ENCODE data around the gene TRABD2B.

The TRABD2B gene

DNA sequence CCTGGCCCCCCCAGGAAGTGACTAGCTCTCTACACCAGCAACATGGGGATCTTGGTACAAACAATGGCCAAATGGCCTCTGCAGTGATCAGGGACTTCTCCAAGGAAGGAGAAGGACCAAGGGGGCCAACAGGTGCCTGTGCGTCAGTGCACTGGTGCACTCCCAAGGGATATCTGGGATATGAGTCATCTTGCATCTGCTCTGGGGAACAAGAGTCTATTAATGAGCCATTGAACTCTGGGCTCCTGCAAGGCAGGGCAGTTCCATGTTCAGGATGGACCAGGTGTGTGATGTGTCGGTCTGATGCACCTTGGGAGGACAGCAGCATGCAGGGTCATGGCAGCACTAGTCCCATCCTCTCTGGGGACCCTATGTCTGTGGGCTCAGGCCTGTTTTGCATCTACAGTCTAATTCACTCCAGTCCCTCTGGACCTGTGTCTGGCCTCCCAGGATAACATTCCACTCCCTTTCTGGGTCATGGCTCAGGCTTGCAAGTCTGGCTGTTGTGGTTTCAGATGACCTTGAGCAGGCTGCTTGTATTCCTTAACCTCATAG, 125.3 kb downstream of the TRABD2B start:
- DNase-seq = no peak

DNA sequence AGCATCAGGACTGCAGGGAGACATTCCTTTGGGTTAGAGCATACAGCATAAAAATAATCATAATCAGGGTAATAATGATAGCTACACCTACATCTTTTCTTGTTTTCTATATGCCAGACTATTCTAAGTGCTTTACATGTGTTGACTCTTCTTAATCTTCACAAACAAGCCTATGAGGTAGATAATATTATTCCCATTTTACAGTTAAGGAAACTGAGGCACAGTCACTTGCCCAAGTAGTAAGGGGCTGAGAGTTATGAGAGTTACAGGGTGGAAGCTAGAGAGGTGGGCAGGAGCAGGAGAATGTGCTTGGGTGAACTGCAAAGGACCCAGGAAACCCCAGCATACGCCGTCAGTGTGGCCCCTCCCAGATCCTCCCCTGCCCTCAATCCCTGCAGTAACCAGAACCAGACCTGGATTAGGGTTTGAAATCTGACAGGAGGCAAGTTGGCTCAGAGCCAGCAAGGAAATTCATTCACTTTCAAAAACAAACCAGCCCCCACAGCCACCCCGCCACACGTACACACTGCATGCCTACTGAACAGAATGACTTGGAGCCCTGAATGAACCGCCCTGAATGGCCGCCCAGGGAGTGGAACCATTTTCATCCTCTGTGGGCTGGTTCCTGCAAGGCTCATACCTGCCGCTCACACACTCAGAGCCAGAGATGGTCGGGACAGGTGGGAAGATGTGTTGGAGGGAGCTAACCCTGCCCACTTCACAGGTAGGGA, 126.1 kb downstream of the TRABD2B start:
- DNase-seq = no peak

DNA sequence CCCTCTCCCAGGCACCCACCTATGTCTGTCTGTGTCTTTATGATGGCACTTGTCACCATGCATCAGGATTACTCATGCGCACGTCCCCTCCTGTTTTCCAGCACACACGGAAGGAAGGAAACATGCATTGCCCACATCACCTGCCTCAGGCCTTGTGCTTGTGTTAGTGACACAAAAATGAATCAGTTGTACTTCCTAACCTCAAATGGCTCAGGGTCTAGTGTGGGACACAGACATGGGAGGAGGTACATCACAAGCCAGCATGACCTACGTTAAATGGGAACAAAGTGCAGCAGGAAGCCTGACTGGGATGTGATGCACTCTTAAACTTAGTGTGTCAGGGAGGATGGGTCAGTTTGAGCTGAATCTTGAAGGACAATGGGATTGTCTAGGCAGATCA, 126.7 kb downstream of the TRABD2B start:
- no peak for DNase-seq

DNA sequence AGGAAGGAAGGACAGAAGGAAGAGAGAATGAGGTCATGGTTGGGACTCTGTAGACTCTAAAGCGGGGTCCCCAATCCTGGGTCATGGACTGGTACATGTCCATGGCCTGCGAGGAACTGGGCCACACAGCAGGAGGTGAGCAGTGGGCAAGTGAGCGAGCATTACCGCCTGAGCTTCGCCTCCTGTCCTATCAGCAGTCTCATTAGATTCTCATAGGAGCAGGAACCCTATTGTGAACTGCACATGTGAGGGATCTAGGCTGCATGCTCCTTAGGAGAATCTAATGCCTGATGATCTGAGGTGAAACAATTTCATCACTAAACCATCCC, 128.9 kb downstream of the TRABD2B start:
- no peak for DNase-seq

DNA sequence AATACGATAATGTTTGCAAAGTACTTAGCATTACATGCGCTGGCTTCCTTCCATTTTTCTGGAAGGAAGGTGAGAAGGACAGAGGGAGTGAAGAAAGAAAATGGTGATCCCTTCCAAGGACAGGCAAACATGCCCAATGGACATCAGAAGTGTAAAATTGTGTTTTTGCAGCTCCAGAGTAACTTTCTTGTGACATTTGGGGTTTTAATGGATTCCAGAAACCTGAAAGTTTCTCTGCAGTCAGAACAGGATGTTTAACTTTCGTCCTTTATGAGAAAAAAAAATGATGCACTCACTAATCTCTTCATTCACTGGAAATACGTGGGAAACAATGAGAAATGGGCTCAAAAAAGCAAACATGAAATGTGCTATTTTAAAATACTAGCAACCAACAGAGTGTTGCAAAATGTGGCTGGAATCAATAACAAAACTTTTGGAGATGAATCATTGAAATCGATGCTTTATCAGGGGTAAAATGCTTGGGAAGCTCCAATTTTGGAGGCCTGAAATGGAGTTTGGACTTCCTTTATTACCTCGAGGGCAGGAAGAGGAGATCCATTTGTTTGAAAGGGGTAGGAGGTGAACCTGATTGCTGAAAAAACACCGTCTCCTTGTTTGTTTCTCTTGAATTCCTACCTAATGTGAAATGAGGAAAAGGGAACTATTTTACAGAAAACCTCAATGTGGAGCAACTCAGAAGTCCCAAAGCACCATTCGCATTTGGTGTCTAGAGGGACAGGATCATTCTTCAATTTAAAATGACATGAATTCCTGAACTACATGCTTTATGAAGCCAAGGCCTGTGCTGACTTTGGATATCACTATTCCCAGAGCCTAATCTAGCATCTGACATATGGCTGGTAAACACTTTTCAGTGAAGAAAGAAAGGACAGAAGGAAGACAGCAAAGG, 129.5 kb downstream of the TRABD2B start:
- no peak for DNase-seq

DNA sequence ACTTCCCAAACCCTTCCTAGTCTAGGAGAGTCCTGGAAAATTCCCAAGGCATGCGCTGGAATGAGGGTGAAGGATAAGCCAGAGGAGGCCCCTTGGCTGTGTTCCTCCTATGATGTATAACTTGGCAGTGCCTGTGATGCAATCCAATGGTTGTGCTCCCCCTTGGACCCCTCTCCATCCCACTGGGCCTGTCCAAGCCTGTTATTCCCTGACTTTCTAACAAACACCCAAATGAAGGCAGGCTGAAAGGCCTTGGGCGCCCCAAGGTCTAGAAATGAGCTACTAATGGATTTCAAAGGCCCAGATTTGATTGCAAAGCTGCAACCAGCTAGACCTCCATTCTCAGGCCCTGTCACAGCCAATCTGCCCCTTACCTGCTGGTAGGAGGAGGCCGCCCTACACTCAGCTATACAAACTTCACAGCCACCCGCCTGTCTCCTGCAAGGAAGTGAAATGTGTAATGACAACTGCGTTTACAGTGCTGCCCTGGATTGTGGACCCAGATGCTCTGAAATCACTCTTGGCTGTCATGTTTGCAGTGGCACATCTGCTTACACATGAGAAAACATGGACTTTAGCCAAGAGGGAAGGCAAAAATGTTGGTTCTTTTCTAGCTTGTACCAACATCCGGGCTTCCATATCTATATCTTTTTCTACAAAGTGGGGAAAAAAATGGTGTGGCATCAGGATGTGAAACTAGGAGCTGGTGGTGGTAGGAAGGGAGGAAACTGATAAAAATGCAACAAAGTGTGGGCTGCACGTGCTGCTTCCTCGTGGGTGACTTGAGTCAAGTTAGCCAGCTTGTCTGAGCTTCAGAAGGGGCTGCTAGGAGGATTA, 130.4 kb downstream of the TRABD2B start:
- no peak for DNase-seq

DNA sequence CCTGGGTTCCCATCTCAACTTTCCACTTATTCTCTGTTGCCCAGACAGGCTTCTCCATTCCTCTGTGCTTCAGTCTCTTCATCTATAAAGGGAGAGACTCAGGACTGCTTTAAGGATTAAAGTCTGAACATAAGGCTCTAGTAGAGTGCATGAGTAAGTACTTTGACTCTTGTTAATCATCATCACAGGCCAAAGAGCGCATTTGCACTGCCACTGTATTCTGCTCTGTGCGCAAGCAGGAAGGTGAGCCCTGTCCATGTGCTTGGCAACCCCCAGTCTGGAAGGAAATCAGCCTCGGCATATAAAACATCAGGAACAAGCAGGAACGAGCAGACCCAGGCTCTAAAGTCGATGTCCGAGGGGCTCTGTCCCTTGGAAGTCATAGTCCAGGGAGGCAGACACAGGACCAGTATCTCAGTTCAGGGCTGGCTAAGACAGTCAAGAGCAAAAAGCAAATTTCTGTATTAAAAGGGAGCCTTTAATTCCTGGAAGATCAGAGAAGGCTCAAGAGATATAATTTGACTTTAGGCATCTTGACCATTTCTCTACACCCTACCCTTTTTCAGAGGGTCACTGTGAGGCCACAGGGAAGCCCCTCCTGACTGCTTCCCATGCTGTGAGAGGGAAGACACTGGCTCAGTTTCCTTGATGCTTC, 131.2 kb downstream of the TRABD2B start:
- DNase-seq = no peak

DNA sequence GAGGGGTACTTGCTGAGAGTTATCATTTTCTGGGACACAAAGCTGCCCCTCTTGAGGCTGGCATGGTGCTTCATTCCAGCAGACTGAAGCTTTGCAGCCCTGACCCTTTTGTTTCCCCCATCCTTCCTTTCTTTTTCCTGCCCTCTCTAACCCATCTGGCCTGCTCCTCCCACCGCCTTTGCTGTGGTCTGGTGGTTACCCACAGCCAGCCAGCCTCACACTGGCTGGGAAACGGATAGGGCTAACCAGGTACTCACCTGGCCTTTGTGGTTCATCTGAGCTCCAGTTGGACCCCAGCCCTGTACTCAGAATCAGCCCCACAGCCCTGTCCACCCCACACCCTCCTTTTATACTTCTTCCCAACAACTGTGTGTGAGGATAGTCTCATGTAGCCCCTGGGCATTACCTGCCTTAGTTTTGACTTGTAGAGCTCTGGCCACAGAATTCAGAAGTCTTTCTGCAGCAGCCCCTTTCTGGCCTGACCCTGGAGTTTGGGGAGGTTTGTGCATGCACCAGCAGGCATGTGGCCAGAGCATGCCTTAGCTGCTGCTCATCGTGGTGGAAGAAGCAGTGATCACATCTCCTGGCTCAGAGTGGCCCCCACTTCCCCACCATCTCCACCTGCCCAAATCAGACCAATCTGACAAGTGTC, 138.0 kb downstream of the TRABD2B start:
- no peak for DNase-seq

DNA sequence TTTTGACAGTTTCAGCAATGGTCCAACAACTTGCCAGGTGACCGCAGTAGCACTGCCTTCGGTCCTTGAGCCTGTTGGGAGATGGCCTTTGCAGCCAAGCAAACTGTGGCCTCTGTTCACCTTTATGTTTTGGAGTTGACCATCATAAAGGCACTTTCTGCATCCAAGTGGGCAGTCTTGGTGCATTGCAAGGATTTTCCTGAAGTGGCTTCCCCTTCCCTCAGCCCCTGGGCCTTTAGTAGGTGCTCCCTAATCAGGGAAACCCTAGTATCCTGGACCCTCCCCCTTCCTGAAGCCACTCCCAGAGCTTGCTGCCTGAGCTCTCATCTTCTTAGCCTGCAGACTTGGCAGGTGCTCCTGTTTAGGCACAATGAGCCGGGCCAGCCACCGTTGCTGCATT, 140.2 kb downstream of the TRABD2B start:
- DNase-seq = no peak

DNA sequence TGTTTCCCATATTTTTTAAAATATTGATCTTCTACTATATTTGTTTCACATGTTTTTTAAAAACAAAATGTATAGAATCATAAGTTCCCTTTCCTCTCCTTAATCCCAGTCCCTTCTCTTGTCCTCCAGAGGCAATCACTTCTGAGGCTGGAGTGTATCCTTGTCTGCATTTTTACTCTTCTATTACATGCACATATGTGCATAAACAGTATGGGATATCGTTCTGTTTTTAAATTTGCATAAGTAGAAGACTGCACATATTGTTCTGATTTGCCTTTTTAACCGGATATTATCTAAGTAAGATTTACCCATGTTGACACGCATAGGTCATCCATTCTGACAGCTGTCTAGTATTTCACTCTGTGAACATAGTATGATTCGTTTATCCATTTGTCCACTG, 142.0 kb downstream of the TRABD2B start:
- DNase-seq = no peak

DNA sequence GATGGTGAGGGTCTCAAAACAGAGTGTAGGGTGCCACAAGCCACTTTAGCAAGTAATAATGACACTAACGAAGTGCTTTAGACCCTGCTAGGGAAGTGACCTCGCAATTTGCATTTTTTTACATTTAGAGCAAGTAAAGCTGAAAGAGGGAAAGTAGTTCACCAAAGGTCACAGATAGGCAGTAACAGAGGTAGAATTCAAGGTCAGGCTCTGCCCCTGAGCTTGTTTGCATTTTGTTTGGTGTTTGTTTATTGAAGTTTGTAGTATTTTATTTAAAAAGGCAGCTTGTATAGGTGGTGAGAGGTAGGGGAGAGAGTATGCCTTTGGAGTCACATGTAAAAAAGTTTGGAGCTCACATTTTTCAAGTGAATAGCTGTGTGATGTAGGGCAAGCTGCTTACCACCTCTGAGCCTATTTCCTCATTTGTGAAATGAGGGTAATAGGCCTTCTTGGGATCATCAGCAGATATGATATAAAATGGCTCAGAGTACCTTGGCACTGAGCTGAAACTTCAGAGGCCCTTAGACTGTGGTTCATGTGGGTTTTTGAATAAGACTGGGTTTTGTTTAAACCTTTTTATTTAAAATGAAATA, 142.5 kb downstream of the TRABD2B start:
- DNase-seq = no peak

DNA sequence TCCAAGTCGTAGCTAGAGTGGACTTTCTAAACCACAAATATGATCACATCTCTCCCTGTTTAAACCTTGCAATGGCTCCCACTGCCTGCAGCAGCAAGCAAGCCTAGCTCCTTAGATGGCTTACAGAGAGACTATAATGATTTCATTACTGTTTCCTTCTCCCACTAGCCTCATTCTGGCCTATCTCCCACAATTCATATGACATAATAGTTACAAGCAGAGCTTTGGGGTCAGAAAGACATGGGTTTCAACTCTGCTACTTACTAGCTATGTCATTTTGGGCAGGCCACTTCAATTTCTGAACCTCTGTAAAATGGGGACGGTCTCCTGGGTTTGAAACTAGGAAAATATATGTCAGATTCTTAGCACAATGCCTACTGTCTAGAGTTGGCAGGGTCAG, 143.3 kb downstream of the TRABD2B start:
- no peak for DNase-seq

DNA sequence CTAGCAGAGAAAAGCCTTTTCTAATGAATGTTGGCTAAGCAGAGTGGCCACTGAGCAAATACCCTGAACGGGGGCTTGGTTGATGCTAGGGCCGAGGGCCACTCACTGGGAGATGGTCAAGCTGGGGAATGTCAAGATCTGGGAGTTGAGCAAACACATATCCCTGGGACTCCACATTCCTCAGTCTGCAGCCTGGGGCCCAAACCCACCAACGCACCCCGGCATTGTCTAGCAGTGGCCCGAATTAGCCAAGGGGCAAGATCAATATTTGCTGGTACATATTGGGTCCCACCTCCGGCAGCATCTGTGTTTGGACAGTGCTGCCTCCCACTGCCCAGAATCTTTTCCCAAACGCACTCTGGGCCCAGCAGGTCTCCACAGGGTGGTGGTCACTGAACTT, 144.1 kb downstream of the TRABD2B start:
- DNase-seq = no peak

DNA sequence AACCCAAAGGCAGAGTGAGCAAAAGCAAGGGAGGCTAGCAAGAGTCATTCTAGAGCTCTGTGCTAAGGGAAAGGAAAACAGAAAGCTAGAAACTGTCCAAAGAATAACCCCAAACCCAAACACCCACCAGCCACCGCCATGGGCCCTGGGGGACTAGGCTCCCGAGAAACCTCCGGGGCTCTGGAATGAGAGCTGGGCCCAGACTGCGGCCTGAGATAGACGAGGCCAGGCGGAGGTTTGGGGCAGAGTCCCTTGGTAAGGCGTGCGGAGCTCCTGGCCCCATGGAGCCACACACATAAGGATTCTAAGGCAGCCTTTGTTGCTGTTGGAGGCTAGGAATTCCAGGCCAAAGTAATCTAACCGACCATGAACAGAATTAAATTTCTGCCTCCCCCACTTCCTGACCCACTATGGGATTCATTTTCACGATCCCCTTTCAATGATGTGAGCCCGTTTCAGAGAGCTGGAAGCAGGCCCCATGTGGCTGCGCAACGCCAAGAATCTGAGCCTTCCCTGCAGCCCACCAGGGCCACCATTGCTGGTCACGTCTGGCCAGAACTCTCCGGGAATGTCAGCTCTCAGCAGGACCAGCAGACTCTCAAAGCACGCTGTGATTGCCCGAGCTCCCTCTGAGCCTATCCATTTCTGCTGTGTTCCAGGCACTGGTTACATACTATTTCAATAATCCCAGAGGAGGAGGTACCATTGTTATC, 145.0 kb downstream of the TRABD2B start:
- no peak for DNase-seq

DNA sequence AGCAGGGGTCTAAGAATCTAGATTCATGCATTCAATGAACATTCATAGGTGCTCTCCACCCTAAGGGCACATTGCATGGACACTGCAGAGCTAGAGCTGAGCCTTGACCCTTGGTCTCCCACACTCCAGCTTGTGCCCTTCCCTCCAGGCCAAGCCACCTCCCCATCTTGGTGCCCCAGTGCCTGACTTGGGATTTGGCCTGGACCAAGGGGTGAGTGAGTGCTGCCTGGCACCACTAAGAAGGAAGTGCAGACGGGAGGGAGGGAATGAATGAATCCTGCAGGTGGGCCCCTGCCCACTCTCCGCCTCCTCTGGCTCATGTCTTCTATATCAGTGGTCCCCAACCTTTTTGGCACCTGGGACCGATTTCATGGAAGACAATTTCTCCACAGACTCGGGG, 146.7 kb downstream of the TRABD2B start:
- no peak for DNase-seq

DNA sequence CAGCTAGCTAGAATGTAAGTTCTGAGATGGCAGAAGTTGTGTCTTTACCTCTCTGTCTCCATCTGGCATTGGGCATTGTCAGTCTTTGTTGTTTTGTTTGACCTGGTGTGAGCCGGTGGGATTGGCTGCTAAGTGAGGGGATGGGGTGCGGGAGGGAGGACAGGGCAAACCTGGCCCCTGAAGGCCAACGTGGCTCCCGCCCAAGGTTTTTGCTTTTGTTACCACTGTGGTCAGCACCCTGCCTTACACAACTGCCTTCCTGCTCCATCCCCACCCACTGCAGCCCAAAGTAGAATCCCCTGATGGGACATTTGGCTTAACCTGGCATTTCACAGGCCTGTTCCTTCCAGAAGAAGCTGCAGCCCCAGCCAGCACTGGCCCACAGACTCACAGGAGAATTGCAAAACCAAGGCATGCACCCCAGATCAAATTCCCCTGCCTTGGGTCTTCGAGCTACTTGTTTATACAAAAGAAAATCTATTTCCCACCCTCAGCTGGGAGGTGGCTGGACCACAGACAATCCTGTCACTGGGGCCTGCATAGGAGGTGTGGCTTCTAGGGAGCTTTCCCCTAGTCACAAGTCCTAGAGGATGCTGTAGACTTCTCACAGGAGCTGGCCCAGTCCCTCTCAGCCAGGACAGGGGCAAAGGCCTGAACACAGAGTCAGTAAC, 147.5 kb downstream of the TRABD2B start:
- no peak for DNase-seq

DNA sequence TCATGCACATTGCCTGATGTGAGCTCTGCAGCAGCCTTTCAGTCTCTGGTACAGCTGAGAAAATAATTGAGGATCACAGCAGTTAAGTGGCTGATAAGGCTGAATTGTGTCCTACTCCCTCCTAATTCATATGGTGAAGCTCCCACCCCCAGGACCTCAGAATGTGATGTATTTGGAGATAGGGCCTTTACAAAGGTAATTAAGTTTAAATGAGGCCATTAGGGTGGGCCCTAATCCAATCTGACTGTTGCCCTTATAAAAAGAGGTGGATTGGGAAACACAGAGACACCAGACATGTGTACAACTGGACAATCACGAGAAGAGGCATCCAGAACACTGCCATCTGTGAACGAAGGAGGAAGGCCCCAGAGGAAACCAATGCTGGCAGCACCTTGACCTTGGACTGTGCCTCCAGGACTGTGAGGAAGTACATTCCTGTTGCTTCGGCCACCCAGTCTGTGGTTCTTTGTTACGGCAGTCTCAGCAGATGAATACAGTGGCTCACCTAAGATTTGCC, 148.1 kb downstream of the TRABD2B start:
- no peak for DNase-seq

DNA sequence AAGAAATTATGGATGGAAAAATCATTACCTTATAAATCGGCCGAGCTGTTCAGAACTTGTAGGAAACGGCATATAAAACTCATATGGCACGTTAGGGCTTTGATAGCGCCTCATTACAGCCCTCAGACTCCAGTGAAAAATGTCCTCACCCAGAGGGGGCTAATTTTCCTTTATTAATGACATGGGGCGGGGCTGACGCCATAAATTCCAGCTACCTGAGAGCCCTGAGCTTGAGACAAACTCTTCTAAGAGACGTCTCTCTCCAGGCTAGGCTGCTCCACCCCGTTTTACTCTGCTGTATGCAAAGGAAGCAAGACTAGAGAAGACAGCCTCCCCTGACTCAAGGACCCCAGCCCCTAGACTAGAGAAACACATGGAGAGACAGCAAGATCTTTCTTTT, 149.4 kb downstream of the TRABD2B start:
- DNase-seq = no peak

DNA sequence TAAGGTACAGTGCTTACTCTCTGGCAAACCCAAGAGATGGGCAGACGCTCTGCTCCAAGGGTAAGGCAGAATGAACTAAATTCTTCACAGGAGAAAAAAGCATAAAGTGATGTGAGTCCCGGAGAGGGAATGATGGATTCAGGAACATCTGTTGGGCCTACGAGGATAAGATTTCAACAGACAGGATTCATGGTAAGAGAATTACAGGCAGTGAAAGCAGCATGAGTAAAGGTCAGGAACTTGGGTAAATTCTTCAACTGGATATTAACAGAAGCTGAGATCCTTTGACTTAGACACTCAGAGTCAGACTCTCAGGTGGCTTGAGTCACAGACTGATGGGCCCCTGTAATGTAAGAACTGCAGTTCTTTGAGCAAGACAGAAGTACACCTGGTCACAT, 152.6 kb downstream of the TRABD2B start:
- no peak for DNase-seq
